Astrocyte of the spinal cord (primary cell): ENCODE data around the gene PACRG.

Experiments used
- DNase-seq: peaks from one replicate; pipeline ENCODE4 v3.0.0; 2011; ENCODE audit warnings: low read depth, low spot score
- H3K4me3 ChIP-seq: 2 replicates; pipeline ENCODE4 v1.5.1; 2011; ENCODE audit warnings: low read depth, mild to moderate bottlenecking, low read length, moderate library complexity
- in situ Hi-C: cut with HindIII; loops from 2 replicates; pipeline ENCODE4 v1.10.0; 2017; ENCODE audit warnings: low sequenced_read_pairs
- TF ChIP-seq, protein P1 (sequence below): IDR thresholded peaks from 2 replicates; pipeline ENCODE4 v1.5.1; 2012; ENCODE audit warnings: low read depth, mild to moderate bottlenecking, low read length, inconsistent platforms

The PACRG gene

DNA sequence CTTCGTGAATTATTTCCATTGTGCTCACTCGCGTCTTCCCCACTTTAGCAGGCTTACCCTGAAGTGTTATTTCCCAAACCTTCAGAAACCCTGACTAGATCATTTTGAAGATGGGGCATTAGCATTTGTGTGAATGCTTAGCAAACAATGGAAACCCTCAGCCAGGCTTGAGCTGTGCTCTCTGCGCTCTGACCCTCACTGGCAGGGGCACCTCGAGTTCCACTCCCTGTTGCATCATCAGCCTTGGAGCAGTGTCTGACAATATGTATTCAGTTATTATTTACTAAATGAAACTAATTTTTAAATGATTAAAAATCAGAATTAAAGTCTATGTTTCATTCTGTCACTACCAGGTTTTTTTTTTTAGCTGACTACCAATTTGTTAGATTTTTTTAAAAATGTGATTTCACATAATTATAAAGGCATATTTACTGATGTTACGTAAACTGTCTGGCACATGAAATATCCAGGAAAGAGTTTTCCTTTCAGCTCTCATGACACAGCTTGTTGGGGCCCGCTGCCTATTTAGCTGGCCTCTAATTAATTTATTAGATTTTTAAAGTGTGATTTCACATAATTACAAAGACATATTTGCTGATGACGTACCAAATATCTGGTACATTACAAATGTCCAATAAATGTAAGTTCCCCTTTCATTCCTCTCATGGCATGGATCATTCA is 155.2 kb downstream of the PACRG start:
- H3K4me3 ChIP-seq: no peak overlapping the region
- in situ Hi-C loops: no loop called here
- DNase-seq: no peak
- TF ChIP-seq, protein P1, sequence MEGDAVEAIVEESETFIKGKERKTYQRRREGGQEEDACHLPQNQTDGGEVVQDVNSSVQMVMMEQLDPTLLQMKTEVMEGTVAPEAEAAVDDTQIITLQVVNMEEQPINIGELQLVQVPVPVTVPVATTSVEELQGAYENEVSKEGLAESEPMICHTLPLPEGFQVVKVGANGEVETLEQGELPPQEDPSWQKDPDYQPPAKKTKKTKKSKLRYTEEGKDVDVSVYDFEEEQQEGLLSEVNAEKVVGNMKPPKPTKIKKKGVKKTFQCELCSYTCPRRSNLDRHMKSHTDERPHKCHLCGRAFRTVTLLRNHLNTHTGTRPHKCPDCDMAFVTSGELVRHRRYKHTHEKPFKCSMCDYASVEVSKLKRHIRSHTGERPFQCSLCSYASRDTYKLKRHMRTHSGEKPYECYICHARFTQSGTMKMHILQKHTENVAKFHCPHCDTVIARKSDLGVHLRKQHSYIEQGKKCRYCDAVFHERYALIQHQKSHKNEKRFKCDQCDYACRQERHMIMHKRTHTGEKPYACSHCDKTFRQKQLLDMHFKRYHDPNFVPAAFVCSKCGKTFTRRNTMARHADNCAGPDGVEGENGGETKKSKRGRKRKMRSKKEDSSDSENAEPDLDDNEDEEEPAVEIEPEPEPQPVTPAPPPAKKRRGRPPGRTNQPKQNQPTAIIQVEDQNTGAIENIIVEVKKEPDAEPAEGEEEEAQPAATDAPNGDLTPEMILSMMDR: no peak

DNA sequence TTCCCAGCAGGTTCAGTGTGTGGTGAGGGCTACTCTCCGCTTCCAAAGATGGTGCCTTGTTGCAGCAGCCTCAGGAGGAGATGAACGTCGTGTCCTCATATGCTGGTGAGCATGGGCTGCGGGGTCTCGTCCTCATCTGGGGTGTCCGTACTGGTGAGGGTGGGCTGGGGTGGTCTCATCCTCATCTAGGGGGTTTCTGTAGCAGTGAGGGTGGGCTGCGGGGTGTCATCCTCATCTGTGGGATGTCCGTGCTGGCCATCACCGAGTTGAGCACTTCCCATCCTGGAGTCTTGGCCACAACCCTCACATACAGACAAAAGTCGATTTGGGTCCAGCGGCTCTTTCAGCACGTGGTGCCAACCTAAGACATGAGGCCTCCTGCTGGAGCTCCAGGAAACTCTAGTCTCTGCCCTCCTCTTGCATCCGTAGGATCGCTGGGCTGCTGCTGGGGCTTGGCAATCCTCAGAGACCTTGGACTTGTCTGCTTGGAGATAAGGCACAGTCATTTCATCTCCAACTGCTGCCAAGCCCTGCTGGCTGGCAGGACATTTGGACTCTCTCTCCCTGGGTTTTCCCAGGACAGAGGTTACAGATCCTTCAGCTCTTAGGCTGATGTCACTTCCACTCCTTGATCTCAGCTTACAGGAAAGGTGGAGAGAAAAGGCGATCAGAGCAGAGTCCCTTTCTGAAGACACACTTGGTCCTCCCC is 160.4 kb downstream of the PACRG start:
- no peak for DNase-seq

DNA sequence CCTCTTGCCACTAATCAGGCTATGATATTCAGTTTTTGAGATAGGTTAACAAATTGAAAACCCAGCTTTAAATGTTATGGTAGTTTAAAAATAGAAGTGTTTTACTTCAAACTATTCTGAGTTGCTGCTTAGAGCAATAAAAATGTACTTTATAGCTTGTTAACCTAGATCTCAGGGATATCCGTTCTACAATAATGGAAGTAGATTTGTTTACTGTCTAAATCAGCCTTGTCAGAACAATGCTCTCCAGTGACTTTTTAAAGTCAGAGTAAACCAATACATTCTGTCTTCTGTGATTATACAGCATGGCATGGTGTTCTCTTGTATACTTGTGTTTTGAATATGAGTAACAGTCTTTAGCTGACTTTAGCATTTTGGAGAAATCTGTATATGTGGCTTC is 161.5 kb downstream of the PACRG start:
- DNase-seq: no peak
- in situ Hi-C loops: no loop called here
- no peak overlapping the region for H3K4me3 ChIP-seq
- TF ChIP-seq, protein P1: no peak

More for the DNA sequence above, 160.4 kb downstream of the PACRG start:
- in situ Hi-C loops: no loop called here
- TF ChIP-seq, protein P1: no peak
- no peak overlapping the region for H3K4me3 ChIP-seq

DNA sequence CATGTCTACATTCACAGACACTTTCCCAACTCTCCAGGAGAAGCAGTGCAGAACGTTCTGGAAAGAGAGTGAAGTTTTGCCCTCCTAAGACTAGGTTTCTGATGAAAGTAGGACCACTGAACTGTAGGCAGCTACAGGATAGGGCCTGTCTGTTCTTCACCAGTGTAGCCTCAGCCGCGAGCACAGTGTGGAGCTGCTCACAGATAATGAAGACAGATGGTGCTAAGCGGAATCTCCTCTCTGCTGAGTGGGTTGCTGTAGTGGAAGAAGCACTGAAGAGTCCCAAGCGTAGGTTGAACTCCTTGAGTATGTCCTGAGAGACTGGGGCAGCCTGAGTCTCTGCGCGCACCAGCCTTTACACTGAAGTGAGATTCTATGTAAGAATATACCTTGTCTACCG is 170.2 kb downstream of the PACRG start:
- in situ Hi-C loops: no loop called here
- no peak for DNase-seq
- H3K4me3 ChIP-seq: no peak overlapping the region
- TF ChIP-seq, protein P1: no peak

DNA sequence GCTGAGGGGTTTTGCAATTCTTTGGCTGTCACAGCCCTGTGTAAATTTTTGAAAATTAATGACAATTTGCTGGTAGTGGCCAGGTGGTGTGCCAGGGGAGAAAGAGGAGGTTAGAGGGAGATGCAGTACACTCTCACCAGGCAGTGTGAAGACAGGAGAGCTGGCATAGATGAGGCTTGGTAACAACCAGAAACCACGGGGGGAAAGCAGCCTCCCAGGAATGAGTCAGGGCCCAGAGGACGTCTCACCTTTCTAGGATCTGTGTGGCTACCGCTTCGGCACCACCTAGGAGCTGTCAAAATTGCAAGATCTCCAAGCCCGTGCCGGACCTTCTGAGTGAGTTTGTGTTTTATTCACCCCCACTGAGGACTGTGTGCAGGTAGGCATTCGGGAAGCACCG is 171.4 kb downstream of the PACRG start:
- in situ Hi-C loops: no loop called here
- no peak overlapping the region for H3K4me3 ChIP-seq
- TF ChIP-seq, protein P1: no peak
- no peak for DNase-seq

DNA sequence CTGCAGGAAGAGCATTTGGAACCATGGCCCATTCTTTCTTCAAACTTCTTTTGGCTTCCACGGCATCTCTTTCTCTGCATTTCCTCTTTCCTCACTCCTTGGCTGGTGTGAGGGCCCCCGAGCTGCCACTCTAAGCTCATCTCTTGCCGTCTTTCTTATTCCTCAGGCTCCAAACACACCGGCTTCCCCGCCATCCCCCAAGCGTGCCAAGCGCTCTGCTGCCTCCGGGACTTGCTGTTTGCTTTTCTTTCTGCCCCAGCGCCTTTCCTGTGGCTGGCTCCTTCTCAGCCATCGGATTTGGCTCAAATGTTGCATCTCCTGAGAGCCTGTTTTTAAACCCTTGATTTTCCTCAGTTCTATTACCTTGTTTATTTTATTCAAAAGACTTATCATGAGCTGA is 172.7 kb downstream of the PACRG start:
- TF ChIP-seq, protein P1: no peak
- no peak overlapping the region for H3K4me3 ChIP-seq
- no peak for DNase-seq
- in situ Hi-C loops: no loop called here
